Erythroblast (primary cell): ENCODE measurements around the gene GABRG3.

Experiments
- GATA1 ChIP-seq: IDR thresholded peaks from 2 replicates; pipeline ENCODE4 v1.6.1; 2011; ENCODE audit warnings: low read depth, mild to moderate bottlenecking, control low read depth, low read length, moderate library complexity
- POLR2A ChIP-seq: IDR thresholded peaks from 2 replicates; pipeline ENCODE4 v1.6.1; 2011; ENCODE audit warnings: mild to moderate bottlenecking, low read length

GRCh38 chr15:27238707-27239423 is 267.9 kb downstream of the GABRG3 start:
- TF ChIP-seq POLR2A: no peak
- TF ChIP-seq GATA1: no peak
